GM19468 (cell line): ENCODE results near the gene STK38L.

Experiments
- ATAC-seq: cut with Tn5 transposase; IDR thresholded peaks from one replicate; pipeline ENCODE4 v1.9.1; 2021; ENCODE audit warnings: mild to moderate bottlenecking, moderate library complexity, moderate number of reproducible peaks; ENCODE audit not compliant: unreplicated experiment; ENCODE audit errors: extremely low read depth

STK38L gene

GRCh38 chr12:27243804-27244688 lies at the start of gene STK38L:
Gene STK38L, plus strand, starts transcription at chr12:27244286. Its CDS starts 53,435 bp downstream, at chr12:27297721.
- ATAC-seq, result peak; percentile 91

- no peak for ATAC-seq
Observed at GRCh38 chr12:27194644-27195043, 49.4 kb upstream of the STK38L start.

GRCh38 chr12:27198036-27198435 lies 46.0 kb upstream of the STK38L start:
- ATAC-seq, result no peak

GRCh38 chr12:27199638-27200300 lies 44.3 kb upstream of the STK38L start:
- ATAC-seq, result no peak

GRCh38 chr12:27201169-27201568 lies 42.9 kb upstream of the STK38L start:
- no peak for ATAC-seq

- no peak for ATAC-seq
Observed at GRCh38 chr12:27206801-27207502, 37.1 kb upstream of the STK38L start.

- ATAC-seq, result peak; percentile 22
Observed at GRCh38 chr12:27207615-27208413, 36.3 kb upstream of the STK38L start.

- no peak for ATAC-seq
Observed at GRCh38 chr12:27208414-27208750, 35.7 kb upstream of the STK38L start.

GRCh38 chr12:27209257-27209910 lies 34.7 kb upstream of the STK38L start:
- ATAC-seq, result no peak

GRCh38 chr12:27210187-27210586 lies 33.9 kb upstream of the STK38L start:
- no peak for ATAC-seq

GRCh38 chr12:27212861-27213260 lies 31.2 kb upstream of the STK38L start:
- ATAC-seq, result no peak

GRCh38 chr12:27213304-27213703 lies 30.8 kb upstream of the STK38L start:
- ATAC-seq, result no peak

- ATAC-seq, result no peak
Observed at GRCh38 chr12:27213830-27214787, 30.0 kb upstream of the STK38L start.

- no peak for ATAC-seq
Observed at GRCh38 chr12:27217590-27217989, 26.5 kb upstream of the STK38L start.

GRCh38 chr12:27219693-27220054 lies 24.4 kb upstream of the STK38L start:
- ATAC-seq, result no peak

- ATAC-seq, result peak; percentile 62
Observed at GRCh38 chr12:27220055-27220987, 23.8 kb upstream of the STK38L start.

- no peak for ATAC-seq
Observed at GRCh38 chr12:27220988-27221345, 23.1 kb upstream of the STK38L start.
